Measurements from ENCODE around the gene RIMBP2. TPM values are rescaled to one million over a fixed set of nuclear protein-coding genes. Genes with fewer than 3 reads are reported as not detected.

RIMBP2 gene
- total and polyA plus RNA-seq, 2 donors: 0.47 to 0.78 TPM

DNA sequence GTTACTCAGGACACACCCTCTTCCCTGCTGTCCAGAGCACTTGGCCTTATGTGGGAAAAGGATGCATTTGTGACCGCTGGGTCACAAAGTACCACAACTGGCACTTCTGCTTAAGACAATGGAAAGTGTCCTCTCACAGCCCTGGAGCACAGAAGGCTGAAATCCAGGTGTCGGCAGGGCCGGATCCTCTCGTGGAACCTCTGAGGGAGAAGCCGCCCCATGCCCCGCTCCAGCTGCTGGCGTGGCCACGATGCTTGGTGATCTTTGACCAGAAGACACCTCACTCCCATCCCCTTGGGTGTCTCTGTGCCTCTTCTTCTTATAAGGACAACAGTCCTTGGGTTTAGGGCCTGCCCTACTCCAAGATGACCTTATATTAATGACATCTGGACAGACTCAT is 221.4 kb downstream of the RIMBP2 start:
- Histone ChIP-seq H3K27me3 (ENCODE audit: control insufficient read depth in 2 of 2, insufficient read depth in 1 of 2, low read length in 1 of 2) (no peaks in the 10 kb centered on the region), H3K36me3 (ENCODE audit: control insufficient read depth in 2 of 2, insufficient read depth in 2 of 2, low read length in 1 of 2) (no peaks in the 10 kb centered on the region), H3K27ac (ENCODE audit: low read depth in 1 of 2, low read length in 1 of 2) (no peak overlapping the region), H3K4me1 (ENCODE audit: control insufficient read depth in 2 of 2, insufficient read depth in 2 of 2, low read length in 2 of 2) (no peaks in the 10 kb centered on the region), H3K9me3 (ENCODE audit: control insufficient read depth in 2 of 2, insufficient read depth in 1 of 2, low read length in 1 of 2) (no peaks in the 10 kb centered on the region), H3K4me3 (ENCODE audit: low read length in 2 of 2) (no peak overlapping the region)
- 91% methylated on average over 8 of the region's 8 CpGs for WGBS
- no peak for DNase-seq (ENCODE audit: low read depth in 6 of 9, low spot score in 9 of 9)

GRCh38 chr12:130493951-130494350 is 222.1 kb downstream of the RIMBP2 start:
- 84% methylated on average over 13 of the region's 13 CpGs for WGBS

GRCh38 chr12:130491421-130492357 is 224.4 kb downstream of the RIMBP2 start:
- WGBS: 81% methylated on average over 32 of the region's 32 CpGs
- H3K4me1 ChIP-seq (ENCODE audit: control insufficient read depth in 2 of 2, insufficient read depth in 2 of 2, low read length in 2 of 2): no peaks in the 10 kb centered on the region
- H3K9me3 ChIP-seq (ENCODE audit: control insufficient read depth in 2 of 2, insufficient read depth in 1 of 2, low read length in 1 of 2): no peaks in the 10 kb centered on the region
- no peak overlapping the region for H3K4me3 ChIP-seq (ENCODE audit: low read length in 2 of 2)
- H3K27me3 ChIP-seq (ENCODE audit: control insufficient read depth in 2 of 2, insufficient read depth in 1 of 2, low read length in 1 of 2): no peaks in the 10 kb centered on the region
- H3K36me3 ChIP-seq (ENCODE audit: control insufficient read depth in 2 of 2, insufficient read depth in 2 of 2, low read length in 1 of 2): no peaks in the 10 kb centered on the region
- no peak overlapping the region for H3K27ac ChIP-seq (ENCODE audit: low read depth in 1 of 2, low read length in 1 of 2)
- no peak for DNase-seq (ENCODE audit: low read depth in 6 of 9, low spot score in 9 of 9)

More at GRCh38 chr12:130493951-130494350, 222.1 kb downstream of the RIMBP2 start:
- DNase-seq (ENCODE audit: low read depth in 6 of 9, low spot score in 9 of 9): no peak
- H3K36me3 ChIP-seq (ENCODE audit: control insufficient read depth in 2 of 2, insufficient read depth in 2 of 2, low read length in 1 of 2): no peaks in the 10 kb centered on the region
- H3K4me3 ChIP-seq (ENCODE audit: low read length in 2 of 2): no peak overlapping the region
- no peaks in the 10 kb centered on the region for H3K9me3 ChIP-seq (ENCODE audit: control insufficient read depth in 2 of 2, insufficient read depth in 1 of 2, low read length in 1 of 2)
- H3K4me1 ChIP-seq (ENCODE audit: control insufficient read depth in 2 of 2, insufficient read depth in 2 of 2, low read length in 2 of 2): no peaks in the 10 kb centered on the region
- no peak overlapping the region for H3K27ac ChIP-seq (ENCODE audit: low read depth in 1 of 2, low read length in 1 of 2)
- no peaks in the 10 kb centered on the region for H3K27me3 ChIP-seq (ENCODE audit: control insufficient read depth in 2 of 2, insufficient read depth in 1 of 2, low read length in 1 of 2)

DNA sequence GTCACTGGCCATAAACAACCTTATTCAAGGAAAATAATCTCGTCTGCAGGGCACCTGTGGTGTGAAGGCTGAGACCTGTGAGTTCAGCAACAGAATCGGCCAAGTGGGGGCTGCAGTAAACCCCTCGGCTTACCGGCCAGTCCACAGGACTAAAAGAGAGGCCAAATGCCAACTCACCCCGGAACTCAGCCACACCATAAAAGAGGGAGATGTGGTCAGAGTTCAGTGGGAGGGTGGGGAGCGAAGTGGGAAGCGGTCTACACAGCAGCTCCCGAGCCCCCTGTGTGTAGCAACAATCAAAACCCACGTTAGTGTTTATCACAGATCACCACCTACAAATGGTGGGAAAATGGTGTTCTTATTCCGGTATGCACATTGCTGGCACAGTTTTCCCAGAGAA is 225.4 kb downstream of the RIMBP2 start:
- Histone ChIP-seq H3K27ac (ENCODE audit: low read depth in 1 of 2, low read length in 1 of 2) (no peak overlapping the region), H3K9me3 (ENCODE audit: control insufficient read depth in 2 of 2, insufficient read depth in 1 of 2, low read length in 1 of 2) (no peaks in the 10 kb centered on the region)
- WGBS: 80% methylated on average over 10 of the region's 10 CpGs

DNA sequence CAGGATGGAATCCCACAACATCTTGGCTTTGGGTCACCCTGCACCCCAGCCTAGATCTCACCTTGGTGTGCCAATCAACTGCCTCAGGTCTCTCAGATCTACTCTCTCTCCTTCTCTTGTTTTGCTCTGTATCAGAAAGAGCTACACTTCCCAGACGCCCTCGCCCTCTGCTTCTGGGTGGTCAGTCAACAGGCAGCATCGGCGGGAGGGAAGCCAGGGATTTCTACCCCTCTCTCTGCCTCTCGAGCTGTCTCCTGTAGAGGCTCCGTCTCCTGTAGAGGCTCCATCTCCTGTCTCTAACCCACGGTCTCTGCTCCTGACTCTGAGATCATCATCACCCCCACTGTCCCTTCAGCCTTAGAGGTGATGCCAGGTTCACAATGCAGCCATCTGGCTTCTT is 226.8 kb downstream of the RIMBP2 start:
- WGBS: 95% methylated on average over 7 of the region's 7 CpGs
- no peaks in the 10 kb centered on the region for H3K36me3 ChIP-seq (ENCODE audit: control insufficient read depth in 2 of 2, insufficient read depth in 2 of 2, low read length in 1 of 2)
- DNase-seq (ENCODE audit: low read depth in 6 of 9, low spot score in 9 of 9): no peak
- no peak overlapping the region for H3K27ac ChIP-seq (ENCODE audit: low read depth in 1 of 2, low read length in 1 of 2)
- H3K4me1 ChIP-seq (ENCODE audit: control insufficient read depth in 2 of 2, insufficient read depth in 2 of 2, low read length in 2 of 2): no peaks in the 10 kb centered on the region
- no peak overlapping the region for H3K4me3 ChIP-seq (ENCODE audit: low read length in 2 of 2)
- no peaks in the 10 kb centered on the region for H3K9me3 ChIP-seq (ENCODE audit: control insufficient read depth in 2 of 2, insufficient read depth in 1 of 2, low read length in 1 of 2)
- H3K27me3 ChIP-seq (ENCODE audit: control insufficient read depth in 2 of 2, insufficient read depth in 1 of 2, low read length in 1 of 2): no peaks in the 10 kb centered on the region

More for the DNA sequence above, 225.4 kb downstream of the RIMBP2 start:
- Histone ChIP-seq H3K4me3 (ENCODE audit: low read length in 2 of 2) (no peak overlapping the region), H3K4me1 (ENCODE audit: control insufficient read depth in 2 of 2, insufficient read depth in 2 of 2, low read length in 2 of 2) (no peaks in the 10 kb centered on the region), H3K27me3 (ENCODE audit: control insufficient read depth in 2 of 2, insufficient read depth in 1 of 2, low read length in 1 of 2) (no peaks in the 10 kb centered on the region), H3K36me3 (ENCODE audit: control insufficient read depth in 2 of 2, insufficient read depth in 2 of 2, low read length in 1 of 2) (no peaks in the 10 kb centered on the region)
- no peak for DNase-seq (ENCODE audit: low read depth in 6 of 9, low spot score in 9 of 9)

DNA sequence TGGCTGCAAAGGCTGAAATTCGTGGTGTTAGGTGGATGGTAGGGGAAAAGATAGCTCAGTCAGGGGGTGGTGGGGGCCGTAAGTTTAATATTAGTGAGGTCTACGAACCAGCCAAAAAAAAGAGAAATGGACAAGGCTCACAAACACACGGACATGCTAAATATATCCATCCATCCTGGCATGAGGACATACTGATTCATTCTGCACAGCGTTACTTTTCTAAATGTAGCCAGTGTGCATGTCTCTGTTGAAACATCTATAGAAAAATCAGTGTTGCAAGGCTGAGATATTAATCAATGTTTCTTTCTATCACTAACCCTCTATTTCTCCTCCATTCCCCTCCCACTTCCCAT is 227.8 kb downstream of the RIMBP2 start:
- WGBS: 84% methylated on average over 5 of the region's 5 CpGs
- no peak overlapping the region for H3K4me3 ChIP-seq (ENCODE audit: low read length in 2 of 2)
- H3K27me3 ChIP-seq (ENCODE audit: control insufficient read depth in 2 of 2, insufficient read depth in 1 of 2, low read length in 1 of 2): no peaks in the 10 kb centered on the region

GRCh38 chr12:130487636-130488357 is 228.3 kb downstream of the RIMBP2 start:
- DNase-seq (ENCODE audit: low read depth in 6 of 9, low spot score in 9 of 9): no peak
- Histone ChIP-seq H3K27ac (ENCODE audit: low read depth in 1 of 2, low read length in 1 of 2) (no peak overlapping the region), H3K4me1 (ENCODE audit: control insufficient read depth in 2 of 2, insufficient read depth in 2 of 2, low read length in 2 of 2) (no peaks in the 10 kb centered on the region), H3K27me3 (ENCODE audit: control insufficient read depth in 2 of 2, insufficient read depth in 1 of 2, low read length in 1 of 2) (no peaks in the 10 kb centered on the region), H3K4me3 (ENCODE audit: low read length in 2 of 2) (no peak overlapping the region), H3K36me3 (ENCODE audit: control insufficient read depth in 2 of 2, insufficient read depth in 2 of 2, low read length in 1 of 2) (no peaks in the 10 kb centered on the region), H3K9me3 (ENCODE audit: control insufficient read depth in 2 of 2, insufficient read depth in 1 of 2, low read length in 1 of 2) (no peaks in the 10 kb centered on the region)
- 94% methylated on average over 11 of the region's 11 CpGs for WGBS

More for the DNA sequence above, 227.8 kb downstream of the RIMBP2 start:
- H3K9me3 ChIP-seq (ENCODE audit: control insufficient read depth in 2 of 2, insufficient read depth in 1 of 2, low read length in 1 of 2): no peaks in the 10 kb centered on the region
- H3K27ac ChIP-seq (ENCODE audit: low read depth in 1 of 2, low read length in 1 of 2): no peak overlapping the region
- no peaks in the 10 kb centered on the region for H3K36me3 ChIP-seq (ENCODE audit: control insufficient read depth in 2 of 2, insufficient read depth in 2 of 2, low read length in 1 of 2)
- H3K4me1 ChIP-seq (ENCODE audit: control insufficient read depth in 2 of 2, insufficient read depth in 2 of 2, low read length in 2 of 2): no peaks in the 10 kb centered on the region
- no peak for DNase-seq (ENCODE audit: low read depth in 6 of 9, low spot score in 9 of 9)

- H3K9me3 ChIP-seq (ENCODE audit: control insufficient read depth in 2 of 2, insufficient read depth in 1 of 2, low read length in 1 of 2): no peaks in the 10 kb centered on the region
- no peak overlapping the region for H3K4me3 ChIP-seq (ENCODE audit: low read length in 2 of 2)
- 90% methylated on average over 12 of the region's 12 CpGs for WGBS
- H3K4me1 ChIP-seq (ENCODE audit: control insufficient read depth in 2 of 2, insufficient read depth in 2 of 2, low read length in 2 of 2): no peaks in the 10 kb centered on the region
- no peak overlapping the region for H3K27ac ChIP-seq (ENCODE audit: low read depth in 1 of 2, low read length in 1 of 2)
- no peaks in the 10 kb centered on the region for H3K36me3 ChIP-seq (ENCODE audit: control insufficient read depth in 2 of 2, insufficient read depth in 2 of 2, low read length in 1 of 2)
- no peaks in the 10 kb centered on the region for H3K27me3 ChIP-seq (ENCODE audit: control insufficient read depth in 2 of 2, insufficient read depth in 1 of 2, low read length in 1 of 2)
- no peak for DNase-seq (ENCODE audit: low read depth in 6 of 9, low spot score in 9 of 9)
These were observed 229.1 kb downstream of the RIMBP2 start for GRCh38 chr12:130486891-130487416.

DNA sequence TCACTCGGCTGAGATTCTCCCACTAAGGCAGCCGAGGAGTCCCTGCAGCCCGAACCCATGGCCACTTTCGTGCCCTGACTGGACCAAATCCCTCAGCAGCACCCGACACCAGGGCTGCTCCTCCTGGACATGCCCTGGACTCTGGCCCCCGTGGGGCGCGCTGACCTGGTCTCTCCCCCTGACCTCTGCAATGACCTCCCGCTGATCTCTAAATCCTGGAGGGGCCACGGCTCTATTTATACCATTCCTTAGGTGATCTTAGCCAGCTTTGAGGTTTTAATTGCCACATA is 230.0 kb downstream of the RIMBP2 start:
- Histone ChIP-seq H3K9me3 (ENCODE audit: control insufficient read depth in 2 of 2, insufficient read depth in 1 of 2, low read length in 1 of 2) (no peaks in the 10 kb centered on the region), H3K36me3 (ENCODE audit: control insufficient read depth in 2 of 2, insufficient read depth in 2 of 2, low read length in 1 of 2) (no peaks in the 10 kb centered on the region), H3K27me3 (ENCODE audit: control insufficient read depth in 2 of 2, insufficient read depth in 1 of 2, low read length in 1 of 2) (no peaks in the 10 kb centered on the region), H3K4me3 (ENCODE audit: low read length in 2 of 2) (no peak overlapping the region), H3K27ac (ENCODE audit: low read depth in 1 of 2, low read length in 1 of 2) (no peak overlapping the region), H3K4me1 (ENCODE audit: control insufficient read depth in 2 of 2, insufficient read depth in 2 of 2, low read length in 2 of 2) (no peaks in the 10 kb centered on the region)
- 83% methylated on average over 10 of the region's 10 CpGs for WGBS
- no peak for DNase-seq (ENCODE audit: low read depth in 6 of 9, low spot score in 9 of 9)

Measured in thymus (tissue), 11 donors.